ENCODE data around the gene MFSD2A. TPM values are rescaled to one million over a fixed set of nuclear protein-coding genes. Genes with fewer than 3 reads are reported as not detected.
"Not testable (repeated sequence)": the region's sequence is repeated elsewhere in the genome, so short reads cannot be mapped to it uniquely, and the experiment has no call there.

MFSD2A gene
- total RNA-seq, 2 donors from 2014 or later = 5.8 to 13.1 TPM

GRCh38 chr1:39957299-39958015 lies 2.5 kb downstream of the MFSD2A start:
- peaks cover 10 to 15% of the 10 kb centered on the region in 2 donors for H3K4me1 ChIP-seq (ENCODE audit: control insufficient read depth in 1 of 2, low read depth in 2 of 2)
- no peak overlapping the region for H3K27ac ChIP-seq
- no peak overlapping the region for H3K4me3 ChIP-seq
- no peak for DNase-seq (ENCODE audit: low spot score)
- H3K27me3 ChIP-seq (replicated peaks; ENCODE audit: insufficient read depth) = no peaks in the 10 kb centered on the region
- ATAC-seq (ENCODE audit: insufficient number of reproducible peaks, low FRiP score, low read depth) = no peak
- TF ChIP-seq CTCF (IDR thresholded peaks at IDR 0.05) = no peak
- H3K36me3 ChIP-seq = no peaks in the 10 kb centered on the region
- H3K9me3 ChIP-seq = no peaks in the 10 kb centered on the region

GRCh38 chr1:39958403-39959200 lies 3.7 kb downstream of the MFSD2A start:
- Histone ChIP-seq H3K36me3 (no peaks in the 10 kb centered on the region), H3K4me3 (no peak overlapping the region), H3K27me3 (replicated peaks; ENCODE audit: insufficient read depth) (no peaks in the 10 kb centered on the region), H3K27ac (no peak overlapping the region), H3K9me3 (no peaks in the 10 kb centered on the region), H3K4me1 (ENCODE audit: control insufficient read depth in 1 of 2, low read depth in 2 of 2) (peaks cover 10 to 15% of the 10 kb centered on the region in 2 donors)
- DNase-seq (ENCODE audit: low spot score) = no peak
- ATAC-seq (ENCODE audit: insufficient number of reproducible peaks, low FRiP score, low read depth) = no peak
- no peak for TF ChIP-seq CTCF (IDR thresholded peaks at IDR 0.05)

GRCh38 chr1:39959651-39960333 lies 4.8 kb downstream of the MFSD2A start:
- H3K4me3 ChIP-seq = no peak overlapping the region
- no peaks in the 10 kb centered on the region for H3K9me3 ChIP-seq
- no peaks in the 10 kb centered on the region for H3K36me3 ChIP-seq
- H3K27me3 ChIP-seq (replicated peaks; ENCODE audit: insufficient read depth) = no peaks in the 10 kb centered on the region
- TF ChIP-seq CTCF (IDR thresholded peaks at IDR 0.05) = no peak
- ATAC-seq (ENCODE audit: insufficient number of reproducible peaks, low FRiP score, low read depth) (no peak), DNase-seq (ENCODE audit: low spot score) (no peak)
- peaks cover 7 to 15% of the 10 kb centered on the region in 2 donors for H3K4me1 ChIP-seq (ENCODE audit: control insufficient read depth in 1 of 2, low read depth in 2 of 2)
- no peak overlapping the region for H3K27ac ChIP-seq

GRCh38 chr1:39960431-39960958 lies 5.5 kb downstream of the MFSD2A start:
- H3K4me3 ChIP-seq = no peak overlapping the region
- H3K36me3 ChIP-seq = no peaks in the 10 kb centered on the region
- no peak overlapping the region for H3K27ac ChIP-seq
- DNase-seq (ENCODE audit: low spot score) (no peak), ATAC-seq (ENCODE audit: insufficient number of reproducible peaks, low FRiP score, low read depth) (no peak)
- no peaks in the 10 kb centered on the region for H3K9me3 ChIP-seq
- H3K4me1 ChIP-seq (ENCODE audit: control insufficient read depth in 1 of 2, low read depth in 2 of 2) = peaks cover 7 to 10% of the 10 kb centered on the region in 2 donors
- H3K27me3 ChIP-seq (replicated peaks; ENCODE audit: insufficient read depth) = no peaks in the 10 kb centered on the region
- no peak for TF ChIP-seq CTCF (IDR thresholded peaks at IDR 0.05)

- ATAC-seq (ENCODE audit: insufficient number of reproducible peaks, low FRiP score, low read depth) = no peak
These were observed 7.5 kb downstream of the MFSD2A start for GRCh38 chr1:39962450-39962825.

GRCh38 chr1:39962964-39963363 lies 8.0 kb downstream of the MFSD2A start:
- not testable (repeated sequence) for DNase-seq (ENCODE audit: low spot score); H3K9me3 ChIP-seq; H3K27me3 ChIP-seq (replicated peaks; ENCODE audit: insufficient read depth); H3K36me3 ChIP-seq; ATAC-seq (ENCODE audit: insufficient number of reproducible peaks, low FRiP score, low read depth); H3K4me1 ChIP-seq (ENCODE audit: control insufficient read depth in 1 of 2, low read depth in 2 of 2); H3K4me3 ChIP-seq; H3K27ac ChIP-seq

More at GRCh38 chr1:39962450-39962825, 7.5 kb downstream of the MFSD2A start:
- no peak for TF ChIP-seq CTCF (IDR thresholded peaks at IDR 0.05)
- Histone ChIP-seq H3K4me1 (ENCODE audit: control insufficient read depth in 1 of 2, low read depth in 2 of 2) (no peaks in the 10 kb centered on the region), H3K27me3 (replicated peaks; ENCODE audit: insufficient read depth) (no peaks in the 10 kb centered on the region), H3K27ac (no peak overlapping the region), H3K4me3 (no peak overlapping the region), H3K9me3 (no peaks in the 10 kb centered on the region), H3K36me3 (no peaks in the 10 kb centered on the region)
- no peak for DNase-seq (ENCODE audit: low spot score)

Measured in thoracic aorta (tissue), 2 donors.